HG03460 (cell line): ENCODE data around the gene FBXO24.

Experiments
- ATAC-seq: cut with Tn5 transposase; IDR thresholded peaks from one replicate; pipeline ENCODE4 v1.9.1; 2021; ENCODE audit not compliant: unreplicated experiment

The FBXO24 gene

DNA sequence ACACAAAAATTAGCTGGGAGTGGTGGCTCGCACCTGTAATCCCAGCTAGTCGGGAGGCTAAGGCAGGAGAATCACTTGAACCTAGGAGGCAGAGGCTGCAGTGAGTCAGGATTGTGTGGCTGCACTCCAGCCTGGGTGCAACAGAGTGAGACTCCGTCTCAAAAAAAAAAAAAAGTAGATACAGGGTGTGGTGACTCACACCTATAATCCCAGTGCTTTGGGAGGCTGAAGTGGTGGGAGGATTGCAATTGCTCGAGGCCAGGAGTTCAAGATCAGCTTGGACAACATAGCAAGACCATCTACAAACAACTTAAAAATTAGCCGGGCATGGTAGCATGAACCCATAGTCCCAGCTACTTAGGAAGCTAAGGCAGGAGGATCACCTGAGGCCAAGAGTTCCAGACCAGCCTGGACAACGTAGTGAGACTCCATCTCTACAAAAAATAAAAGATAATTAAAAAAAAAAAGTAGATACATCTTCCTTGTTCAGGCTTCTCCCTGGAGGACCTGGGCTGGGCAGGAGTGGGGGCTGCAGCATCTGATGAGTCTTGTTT lies 28.3 kb downstream of the FBXO24 start:
- ATAC-seq: no peak

DNA sequence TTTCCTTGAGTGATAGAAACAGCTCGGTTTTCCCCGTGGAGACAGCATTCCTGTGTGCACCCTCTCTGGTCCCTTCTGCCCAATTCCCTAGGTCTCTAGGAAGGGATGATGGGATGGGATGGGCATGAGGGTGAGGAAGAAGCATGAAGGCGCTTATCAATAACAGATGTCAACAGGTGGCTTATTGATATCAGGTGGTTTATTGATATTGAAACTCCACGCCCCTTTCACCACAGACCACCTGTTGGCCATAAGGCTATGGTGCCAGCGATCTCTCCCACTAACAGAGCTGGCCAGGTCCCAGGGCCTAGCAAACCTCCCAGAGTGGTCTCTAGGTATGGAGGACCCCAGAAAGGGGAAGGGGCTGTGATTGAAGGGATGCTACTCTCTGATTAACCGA lies 34.1 kb downstream of the FBXO24 start:
- no peak for ATAC-seq

DNA sequence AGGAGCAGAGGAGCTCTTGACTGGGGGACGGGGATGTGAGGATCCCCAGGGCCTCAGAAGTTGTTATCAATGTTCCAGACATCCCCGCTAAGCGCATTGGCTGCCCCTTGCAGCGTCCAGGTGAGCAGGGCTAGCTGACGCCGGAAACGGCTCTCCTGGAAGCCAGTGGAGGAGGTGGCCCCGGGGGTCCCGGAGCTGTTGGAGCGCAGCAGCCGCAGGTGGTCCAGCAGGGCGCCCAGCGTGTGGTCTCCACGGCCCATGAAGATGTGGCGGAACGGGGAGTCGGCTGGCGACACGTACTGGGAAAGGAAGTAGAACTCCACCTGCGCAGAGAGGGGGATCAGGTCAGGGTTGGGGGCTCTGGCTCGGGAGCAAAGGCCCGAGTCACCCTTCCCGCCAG lies 34.7 kb downstream of the FBXO24 start:
- ATAC-seq: no peak

DNA sequence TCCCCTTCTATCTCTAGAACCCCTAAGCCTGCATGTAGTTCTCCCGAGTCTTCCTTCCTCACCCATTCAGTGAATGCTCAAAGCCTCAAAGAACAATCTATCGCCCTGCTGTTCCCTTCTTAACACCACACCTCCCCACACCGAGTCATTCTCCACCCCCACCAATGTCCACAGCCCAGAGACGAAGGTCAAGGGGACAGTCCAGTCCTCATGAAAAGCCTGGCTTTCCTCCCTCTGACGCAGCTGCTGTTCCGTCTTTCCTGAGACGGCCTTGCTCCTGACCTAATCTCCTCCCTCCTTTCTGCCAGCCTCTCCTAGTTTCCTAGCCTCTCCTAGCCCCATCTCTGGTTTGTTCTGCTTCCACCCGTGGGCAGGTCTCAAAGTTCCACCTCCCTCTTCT lies 35.4 kb downstream of the FBXO24 start:
- no peak for ATAC-seq

DNA sequence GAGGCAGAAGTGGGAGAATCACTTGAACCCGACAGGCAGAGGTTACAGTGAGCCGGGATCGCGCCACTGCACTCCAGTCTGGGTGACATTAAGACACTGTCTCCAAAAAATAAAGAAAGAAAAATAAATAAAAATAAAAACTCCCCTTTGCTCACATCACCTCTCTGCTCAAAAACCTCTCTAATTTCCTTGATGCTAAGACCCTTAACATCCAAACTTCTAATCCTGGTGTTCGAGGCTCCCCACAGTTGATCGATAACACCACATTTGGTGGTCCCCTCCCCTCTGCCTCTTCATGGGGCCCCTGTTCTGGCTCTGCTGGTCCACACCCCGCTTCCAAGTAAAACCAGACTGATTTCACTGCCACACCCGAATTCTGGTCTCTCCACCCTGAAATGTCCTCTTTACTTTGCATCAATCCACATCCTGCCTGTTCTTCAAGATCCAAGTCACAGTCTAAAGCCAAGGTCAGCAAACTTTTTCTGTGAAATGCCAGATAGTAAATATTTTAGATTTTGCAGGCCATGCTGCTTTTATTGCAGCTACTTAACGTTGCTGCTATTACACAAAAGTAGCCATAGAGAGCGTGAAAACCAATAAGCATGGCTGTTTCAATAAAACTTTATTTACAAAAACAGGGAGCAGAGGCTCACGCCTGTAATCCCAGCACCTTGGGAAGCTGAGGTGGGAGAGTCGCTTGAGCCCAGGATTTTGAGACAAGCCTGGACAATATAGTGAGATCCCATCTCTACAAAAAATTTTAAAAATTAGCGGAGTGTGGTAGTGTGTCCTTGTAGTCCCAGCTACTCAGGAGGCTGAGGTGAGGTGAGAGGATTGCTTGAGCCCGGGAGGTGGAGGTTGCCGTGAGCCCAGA lies 38.1 kb downstream of the FBXO24 start:
- ATAC-seq: no peak

DNA sequence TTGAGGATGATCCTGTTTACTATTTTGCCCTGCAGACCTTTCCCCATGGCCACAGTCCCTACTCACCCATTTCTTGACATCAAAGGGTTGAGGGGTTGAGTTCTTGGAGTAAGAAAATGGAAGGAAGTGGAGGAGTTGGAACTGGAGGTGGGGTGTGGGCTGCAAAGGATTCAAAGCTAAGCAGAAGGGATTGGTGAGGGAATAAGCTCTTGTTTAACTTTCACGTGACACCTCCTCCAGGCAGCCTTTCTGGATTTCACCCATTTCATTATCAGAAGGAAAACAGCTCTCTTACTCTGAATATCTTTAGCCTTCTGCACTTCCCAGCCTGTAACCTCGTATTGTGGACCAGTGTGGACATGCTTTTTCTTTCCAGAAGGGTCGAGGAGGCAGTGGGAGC lies 39.9 kb downstream of the FBXO24 start:
- ATAC-seq: no peak

DNA sequence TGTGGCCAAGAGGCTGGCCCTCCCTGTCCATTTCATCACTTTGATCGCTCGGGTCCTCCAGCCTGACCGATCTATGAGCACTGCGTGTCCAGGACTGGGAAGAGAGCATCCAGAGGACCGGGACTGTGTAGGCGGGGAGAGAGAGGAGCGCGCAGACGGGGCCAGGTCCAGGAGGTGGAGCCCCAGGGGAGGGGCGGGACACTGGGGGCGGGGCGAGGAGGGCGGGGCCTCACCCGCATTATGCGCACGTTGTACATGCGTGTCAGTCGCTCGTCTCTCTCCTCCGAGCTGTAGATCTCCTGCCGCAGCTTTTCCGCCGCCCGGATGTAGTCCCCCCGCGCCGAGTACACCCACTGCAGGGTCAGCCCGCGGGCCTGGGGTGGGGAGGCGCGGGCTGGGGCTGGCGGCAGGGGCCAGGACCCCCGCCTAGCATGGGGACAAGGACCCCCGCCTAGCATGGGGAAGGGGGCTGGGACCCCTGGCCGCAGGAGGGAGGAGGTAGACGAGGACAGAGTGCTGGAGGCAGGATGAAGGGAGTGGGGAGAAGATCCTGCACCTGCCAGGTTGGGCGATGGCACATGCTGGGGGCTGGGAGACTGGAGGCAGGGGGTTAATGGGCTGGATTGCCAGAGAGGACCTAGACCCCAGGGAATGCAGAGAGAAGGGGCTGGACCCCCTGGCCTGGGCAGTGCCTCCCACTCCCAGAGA lies 40.6 kb downstream of the FBXO24 start:
- ATAC-seq: peak; percentile 84

DNA sequence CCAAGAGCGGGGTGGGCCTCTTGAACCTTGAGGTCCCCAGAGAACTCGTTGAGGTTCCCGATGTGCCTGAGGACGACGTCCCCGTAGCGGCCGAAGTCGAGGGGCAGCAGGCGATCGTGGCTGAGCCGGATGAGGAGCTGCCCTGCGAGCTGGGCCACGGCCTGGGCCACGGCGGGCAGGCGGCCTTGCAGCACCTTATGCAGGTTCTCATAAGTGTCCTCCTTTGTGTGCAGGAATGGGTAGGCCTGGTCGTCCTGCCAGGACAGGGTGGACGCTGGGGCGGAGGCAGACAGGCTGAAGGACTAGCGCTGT lies 41.1 kb downstream of the FBXO24 start:
- no peak for ATAC-seq

DNA sequence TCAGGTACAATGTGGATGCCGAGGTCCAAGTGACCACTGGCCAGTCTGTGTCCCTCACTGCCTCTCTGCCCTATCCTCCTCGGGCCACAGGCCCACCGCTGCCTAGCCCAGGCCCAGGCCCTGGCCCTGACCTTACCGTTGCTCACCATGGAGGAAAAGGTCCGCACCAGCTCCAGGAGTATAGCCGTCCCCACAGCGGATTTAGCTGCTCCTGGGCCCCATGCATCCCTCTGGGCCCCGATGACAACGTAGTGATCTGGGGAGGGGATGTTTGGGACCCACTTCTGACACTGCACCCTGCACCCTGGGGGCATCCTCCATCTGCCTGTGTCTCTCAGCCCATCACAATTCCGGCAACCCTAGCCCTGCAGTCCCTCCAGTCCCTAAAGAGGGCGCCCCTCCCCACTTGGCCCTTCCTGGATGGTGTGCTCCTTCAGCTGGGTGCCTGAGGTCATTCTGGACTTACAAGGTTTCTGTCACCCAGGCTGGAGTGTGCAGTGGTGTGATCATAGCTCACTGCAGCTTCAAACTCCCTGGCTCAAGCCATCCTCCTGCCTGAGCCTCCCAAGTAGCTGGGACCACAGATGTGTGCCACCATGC lies 43.1 kb downstream of the FBXO24 start:
- ATAC-seq: no peak

DNA sequence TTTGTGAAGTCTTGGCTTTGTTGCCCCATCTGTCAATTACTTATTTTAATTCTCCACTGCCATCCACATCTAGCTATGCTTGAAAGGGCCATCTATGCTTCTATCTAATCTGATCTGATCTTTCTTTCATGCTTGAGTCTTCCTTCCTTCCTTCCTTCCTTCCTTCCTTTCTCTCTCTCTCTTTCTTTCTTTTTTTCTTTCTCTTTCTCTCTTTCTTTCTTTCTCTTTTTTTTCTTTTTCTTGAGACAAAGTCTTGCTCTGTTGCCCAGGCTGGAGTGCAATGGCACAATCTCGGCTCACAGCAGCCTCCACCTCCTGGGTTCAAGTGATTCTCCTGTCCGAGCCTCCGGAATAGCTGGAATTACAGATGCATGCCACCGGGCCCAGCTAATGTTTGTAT lies 43.9 kb downstream of the FBXO24 start:
- ATAC-seq: no peak

DNA sequence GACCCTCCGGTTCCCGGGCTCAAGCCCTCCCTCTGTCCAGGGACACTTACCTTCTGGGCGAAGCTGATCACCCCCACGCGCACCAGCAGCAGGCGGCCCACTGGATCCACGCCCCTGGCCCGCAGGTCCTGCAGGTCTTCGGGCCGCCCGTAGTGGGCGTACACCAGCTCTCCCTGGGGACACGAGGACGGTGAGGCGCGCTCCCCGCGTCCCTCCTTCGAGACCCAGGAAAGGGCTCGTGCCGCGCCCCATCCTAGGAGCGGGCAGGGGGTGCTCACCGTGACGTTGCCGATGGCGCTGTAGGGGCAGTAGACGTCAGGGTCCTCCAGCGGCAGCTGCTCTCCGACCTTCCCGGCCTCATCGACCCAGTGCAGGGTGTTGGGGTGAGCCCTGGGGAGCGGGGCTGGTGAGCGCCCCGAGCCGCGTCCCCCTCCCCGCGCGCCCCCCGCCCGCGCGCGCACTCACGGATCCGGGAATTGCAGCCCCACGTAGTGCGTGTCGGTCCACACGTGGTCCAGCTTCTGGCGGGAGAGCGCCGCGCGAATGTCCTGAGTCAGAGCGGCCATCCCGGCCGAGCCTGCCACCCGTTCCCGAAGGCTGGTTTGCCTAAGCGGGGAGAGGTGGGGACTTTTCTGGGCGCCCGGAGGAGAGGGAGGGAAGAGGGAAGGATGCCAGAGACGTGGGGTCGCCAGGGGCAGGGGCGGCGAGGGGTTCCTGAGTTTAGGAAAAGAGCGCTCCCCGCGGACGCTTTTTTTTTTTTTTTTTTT lies 47.0 kb downstream of the FBXO24 start:
- ATAC-seq: peak; percentile 66

DNA sequence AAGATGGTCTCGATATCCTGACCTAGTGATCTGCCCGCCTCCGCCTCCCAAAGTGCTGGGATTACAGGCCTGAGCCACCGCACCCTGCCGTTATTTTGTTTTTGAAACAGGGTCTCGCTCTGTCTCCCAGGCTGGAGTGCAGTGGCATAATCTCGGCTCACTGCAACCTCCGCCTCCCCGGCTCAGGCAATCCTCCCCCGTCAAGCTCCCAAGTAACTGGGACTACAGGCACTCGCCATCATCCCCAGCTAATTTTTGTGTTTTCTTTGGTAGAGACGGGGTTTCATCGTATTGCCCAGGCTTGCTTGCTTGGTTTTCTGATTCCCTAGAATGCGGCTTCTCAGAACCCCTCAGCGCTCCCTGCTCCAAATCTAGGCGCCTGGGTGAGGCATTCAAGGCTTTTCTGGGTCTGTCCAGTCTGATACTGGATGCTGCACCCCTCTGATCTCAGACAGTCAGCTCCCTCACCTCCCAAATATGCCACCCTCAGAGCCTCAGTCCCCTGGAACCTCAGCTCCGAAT lies 53.9 kb downstream of the FBXO24 start:
- no peak for ATAC-seq

DNA sequence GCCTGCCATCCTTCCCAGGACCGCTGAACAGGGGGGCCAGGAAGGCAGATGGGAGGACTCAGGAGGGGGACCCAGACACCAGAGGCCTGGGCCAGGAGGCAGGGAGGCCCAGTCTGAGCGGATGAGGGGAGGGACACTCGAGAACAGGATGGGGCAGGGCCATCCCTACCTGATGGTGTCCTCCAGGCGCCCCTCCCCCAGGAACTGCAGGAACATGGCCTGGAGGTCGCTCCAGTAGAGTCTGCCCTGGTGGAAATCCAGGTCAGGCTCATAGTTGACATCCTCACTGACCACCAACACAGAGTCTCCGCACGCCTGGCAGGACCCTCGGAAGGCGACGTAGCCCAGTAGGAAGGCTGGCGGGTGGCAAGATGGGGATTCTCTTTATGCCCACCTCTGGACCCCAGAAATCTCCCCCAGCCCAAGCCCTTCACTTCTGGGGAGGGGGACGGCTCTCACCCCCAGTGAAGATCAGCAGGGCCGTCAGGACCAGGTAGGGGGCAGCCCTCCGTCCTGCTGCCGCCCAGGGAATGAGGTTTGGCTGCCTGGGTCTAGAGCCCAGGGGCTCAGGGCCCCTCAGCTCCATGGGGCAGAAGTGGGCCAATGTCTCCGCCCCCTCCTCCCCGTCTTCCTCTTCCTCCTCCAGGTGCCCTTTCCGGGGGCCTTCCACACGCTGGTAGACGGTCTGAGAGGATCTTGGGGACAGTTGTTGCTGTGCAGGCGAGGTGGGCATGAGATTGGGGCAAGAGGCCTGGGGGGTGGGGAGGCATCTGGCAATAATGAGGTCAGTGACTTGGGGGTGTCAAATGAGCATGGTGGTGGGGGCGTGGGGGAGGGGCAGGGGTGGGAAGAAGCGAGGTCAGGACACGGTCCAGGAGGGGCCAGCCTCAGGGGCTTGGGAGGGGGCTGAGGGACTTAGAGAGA lies 54.7 kb downstream of the FBXO24 start:
- ATAC-seq: no peak

DNA sequence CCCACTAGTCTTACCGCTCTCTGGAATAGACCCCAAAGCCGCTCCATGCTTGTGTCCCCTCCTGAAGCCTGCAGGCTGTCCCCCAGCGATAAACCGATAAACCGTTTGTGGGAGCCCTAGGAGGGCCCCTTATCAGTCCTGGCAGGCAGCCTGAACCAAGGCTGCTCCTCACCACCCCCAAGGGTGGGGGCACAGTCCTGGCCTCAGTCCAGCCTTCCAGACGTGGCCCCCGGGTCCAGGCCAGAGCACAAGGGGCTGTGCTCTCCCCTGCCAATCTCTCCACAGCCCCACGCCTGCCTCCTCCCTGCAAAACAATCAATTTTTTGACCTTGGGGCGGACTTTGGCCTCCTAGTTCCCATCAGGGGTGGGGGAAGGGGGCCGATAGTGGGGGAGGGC lies 55.3 kb downstream of the FBXO24 start, which contains the start of gene TFR2:
Gene TFR2 (minus strand): TSS at position 90 of the 397 bp plus-strand sequence. CDS start 43 bp downstream, at position 47.
- ATAC-seq: no peak

DNA sequence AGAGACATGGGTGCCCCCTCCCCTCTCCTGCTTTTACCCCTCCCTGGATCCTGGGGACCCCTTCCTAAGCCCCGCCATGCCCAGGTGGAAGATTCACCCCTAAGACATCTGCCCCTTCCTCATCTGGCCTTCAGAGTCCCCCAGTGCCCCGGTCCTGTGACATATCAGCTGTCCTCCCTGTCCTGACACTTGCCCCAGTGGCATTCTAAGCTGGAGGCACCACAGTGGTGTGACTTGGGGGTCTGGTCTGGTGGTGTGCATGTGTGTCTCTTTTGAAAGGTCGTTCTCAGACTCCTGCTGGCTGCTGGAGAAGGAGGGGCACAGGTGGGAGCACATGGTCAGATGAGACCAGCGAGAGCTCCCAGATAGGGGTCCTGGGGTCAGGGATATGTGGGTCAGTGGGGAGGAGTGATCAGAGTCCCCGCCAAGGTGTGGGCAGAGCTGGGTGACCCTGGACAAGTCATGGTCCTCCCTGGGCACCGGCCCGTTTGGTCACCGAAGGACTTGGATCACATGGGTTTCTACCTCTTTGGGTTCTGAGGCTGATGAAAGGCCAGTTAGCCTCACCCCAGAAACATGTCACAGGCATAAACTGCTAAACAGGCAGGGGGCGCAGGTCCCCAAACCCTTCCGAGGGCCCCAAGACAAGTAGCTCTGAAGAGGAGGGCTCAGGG lies 55.9 kb downstream of the FBXO24 start:
- ATAC-seq: no peak

DNA sequence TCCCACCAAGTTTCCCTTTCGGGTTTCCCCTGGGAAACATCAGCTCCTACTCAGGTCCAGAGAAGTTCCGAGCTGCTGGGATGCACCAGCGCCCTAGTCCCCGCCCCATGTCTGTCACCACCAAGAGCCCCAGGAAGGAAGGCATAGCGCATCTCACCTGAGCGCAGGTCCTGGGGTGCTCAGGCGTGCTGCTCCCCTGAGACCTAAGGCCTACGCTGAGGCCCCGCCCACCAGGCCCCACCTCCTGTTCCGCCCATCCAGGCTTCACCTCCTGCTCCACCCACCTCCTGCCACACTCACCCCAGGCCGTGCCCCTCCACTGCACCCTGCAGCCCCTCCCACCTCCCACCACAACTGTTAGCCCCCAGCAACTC lies 56.4 kb downstream of the FBXO24 start:
- no peak for ATAC-seq

DNA sequence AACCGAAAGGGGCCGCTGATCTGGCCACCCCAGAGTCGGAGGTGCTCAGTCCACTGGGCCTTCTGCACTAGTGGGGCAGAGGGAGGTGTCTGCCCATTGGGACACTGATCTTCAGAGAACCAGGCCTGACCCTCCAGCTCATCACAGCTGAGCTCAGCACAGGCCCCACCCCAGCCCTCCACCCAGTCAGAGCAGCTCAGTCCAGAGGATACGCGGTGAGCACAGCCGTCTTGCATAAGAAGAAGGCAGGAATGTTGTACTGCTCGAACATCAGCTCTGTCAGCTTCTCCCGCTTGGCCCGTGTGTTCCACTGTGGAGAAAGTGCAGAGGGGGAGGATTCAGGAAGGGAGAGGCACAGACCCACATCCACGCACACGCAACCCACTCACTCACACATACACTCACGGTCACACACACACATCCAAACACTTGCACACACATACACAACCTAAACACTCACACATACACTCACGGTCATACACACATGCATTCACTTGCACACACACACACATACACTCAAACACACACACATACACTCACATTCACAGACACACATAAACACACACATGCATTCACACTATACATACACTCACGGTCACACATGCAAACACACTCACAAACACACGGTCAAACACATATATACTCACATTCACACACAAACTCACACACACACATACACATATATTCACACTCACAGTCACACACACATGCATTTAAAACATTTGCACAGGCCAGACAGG lies 63.9 kb downstream of the FBXO24 start:
- ATAC-seq: no peak
